DND-41 (cell line): ENCODE data around the gene C16orf95.

Experiments
- CTCF ChIP-seq: IDR thresholded peaks from 2 replicates; pipeline ENCODE4 v1.5.1; 2012; ENCODE audit warnings: borderline replicate concordance, low read length, moderate library complexity, mild to moderate bottlenecking; ENCODE audit not compliant: poor library complexity, severe bottlenecking; ENCODE audit errors: extremely low read depth
- EZH2 ChIP-seq: IDR thresholded peaks from 3 replicates; pipeline ENCODE4 v1.6.1; 2012; ENCODE audit warnings: borderline replicate concordance, low read depth, mild to moderate bottlenecking, moderate library complexity, low read length, inconsistent platforms; ENCODE audit not compliant: severe bottlenecking

GRCh38 chr16:87316923-87317749, at the start of gene C16orf95:
- TF ChIP-seq CTCF (peak; percentile 56), EZH2 (no peak)
